GM18870 (cell line): ENCODE measurements around the gene CCNG1.
"Not testable (repeated sequence)": the region's sequence is repeated elsewhere in the genome, so short reads cannot be mapped to it uniquely, and the experiment has no call there.

Source experiments
- ATAC-seq: cut with Tn5 transposase; IDR thresholded peaks from one replicate; pipeline ENCODE4 v1.9.1; 2021; ENCODE audit warnings: moderate library complexity; ENCODE audit not compliant: unreplicated experiment

The CCNG1 gene

DNA sequence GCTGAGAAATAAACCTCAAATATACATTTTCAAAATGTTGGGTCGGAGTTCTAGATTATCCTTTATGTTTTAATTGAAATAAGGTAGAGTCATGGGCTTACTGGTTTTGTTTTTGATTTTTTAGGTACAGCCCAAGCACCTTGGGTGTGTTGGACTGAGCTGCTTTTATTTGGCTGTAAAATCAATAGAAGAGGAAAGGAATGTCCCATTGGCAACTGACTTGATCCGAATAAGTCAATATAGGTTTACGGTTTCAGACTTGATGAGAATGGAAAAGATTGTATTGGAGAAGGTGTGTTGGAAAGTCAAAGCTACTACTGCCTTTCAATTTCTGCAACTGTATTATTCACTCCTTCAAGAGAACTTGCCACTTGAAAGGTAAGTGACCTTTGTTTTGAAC, 3.6 kb downstream of the CCNG1 start:
- ATAC-seq, result no peak

- ATAC-seq, result no peak
These were observed 7.1 kb downstream of the CCNG1 start for GRCh38 chr5:163444526-163444925.

- no peak for ATAC-seq
These were observed 8.0 kb downstream of the CCNG1 start for GRCh38 chr5:163445345-163445744.

- ATAC-seq, result no peak
These were observed 9.8 kb downstream of the CCNG1 start for GRCh38 chr5:163447191-163447590.

GRCh38 chr5:163447875-163448274, 10.5 kb downstream of the CCNG1 start:
- ATAC-seq, result no peak

GRCh38 chr5:163448491-163448890, 11.1 kb downstream of the CCNG1 start:
- ATAC-seq, result no peak

DNA sequence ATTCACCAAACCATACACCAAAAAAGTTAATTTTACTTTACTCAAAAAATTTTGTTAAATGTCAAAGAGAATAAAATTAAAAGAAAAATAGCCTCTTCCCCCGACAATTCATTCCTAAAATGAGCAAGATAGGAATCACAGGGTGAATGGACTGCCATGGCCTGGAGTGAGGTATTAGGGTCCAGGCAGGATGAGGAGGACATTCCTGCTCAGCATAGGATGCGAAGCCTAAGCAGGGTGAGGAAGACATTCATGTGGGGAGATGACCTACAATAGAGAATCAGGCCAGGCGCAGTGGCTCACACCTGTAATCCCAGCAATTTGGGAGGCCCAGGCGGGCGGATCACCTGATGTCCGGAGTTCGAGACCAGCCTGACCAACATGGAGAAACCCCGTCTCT, 14.1 kb downstream of the CCNG1 start:
- no peak for ATAC-seq

GRCh38 chr5:163453705-163454104, 16.3 kb downstream of the CCNG1 start:
- no peak for ATAC-seq

DNA sequence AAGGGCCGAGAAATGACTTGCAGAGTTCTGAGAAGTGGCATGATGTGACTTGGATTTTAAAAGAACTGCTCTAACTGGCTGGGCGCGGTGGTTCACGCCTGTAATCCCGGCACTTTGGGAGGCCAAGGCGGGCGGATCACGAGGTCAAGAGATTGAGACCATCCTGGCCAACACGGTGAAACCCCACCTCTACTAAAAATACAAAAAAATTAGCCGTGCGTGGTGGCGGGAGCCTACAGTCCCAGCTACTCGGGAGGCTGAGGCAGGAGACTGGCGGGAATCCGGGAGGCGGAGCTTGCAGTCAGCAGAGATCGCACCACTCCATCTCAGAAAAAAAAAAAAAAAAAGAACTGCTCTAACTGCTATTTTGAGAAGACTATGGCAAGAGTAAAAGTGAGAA, 18.0 kb downstream of the CCNG1 start:
- not testable (repeated sequence) for ATAC-seq

GRCh38 chr5:163456029-163456589, 18.7 kb downstream of the CCNG1 start:
- ATAC-seq, result no peak

- ATAC-seq, result no peak
These were observed 19.4 kb downstream of the CCNG1 start for GRCh38 chr5:163456840-163457239.

- no peak for ATAC-seq
These were observed 21.5 kb downstream of the CCNG1 start for GRCh38 chr5:163458778-163459385.

GRCh38 chr5:163459462-163459818, 22.0 kb downstream of the CCNG1 start:
- ATAC-seq, result peak; percentile 5

DNA sequence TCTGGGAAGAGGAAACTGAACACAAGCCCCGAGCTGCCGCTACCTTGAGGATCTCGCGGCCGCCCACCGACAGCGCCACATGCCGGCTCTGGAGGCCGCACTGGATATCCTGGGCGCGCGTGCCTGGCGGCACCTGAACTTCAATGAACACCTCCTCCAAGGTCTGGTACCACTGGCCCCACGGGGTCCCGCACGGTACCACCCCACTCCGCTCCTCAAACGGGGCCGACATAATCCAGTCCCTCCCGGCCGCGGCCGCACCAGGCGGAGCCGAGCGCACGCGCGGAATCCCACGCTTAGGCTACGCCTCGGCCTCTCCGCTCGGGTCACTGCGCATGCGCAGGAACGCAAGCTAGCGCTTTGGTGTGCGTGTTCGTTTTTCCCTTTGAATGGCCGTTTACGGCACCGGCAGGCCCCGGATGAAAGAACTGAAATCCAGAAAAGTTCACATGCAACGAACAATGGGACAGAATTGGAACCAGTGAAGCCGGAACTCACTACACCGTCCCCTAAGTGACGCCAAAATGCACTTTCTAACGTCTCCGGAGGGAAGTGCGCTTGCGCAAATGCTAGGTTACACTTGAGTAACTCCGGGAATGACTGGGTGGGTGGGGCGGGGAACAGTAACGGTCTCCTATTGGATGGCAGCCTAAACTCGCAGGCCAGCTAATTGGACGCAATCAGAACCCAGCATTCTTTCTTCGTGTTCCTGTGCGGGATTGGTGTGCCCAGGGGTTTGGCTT, 22.6 kb downstream of the CCNG1 start, which contains the start of gene NUDCD2:
NUDCD2 (minus strand) TSS at position 284 of the 743 bp plus-strand sequence; CDS start at position 232, 52 bp downstream.
- peak; percentile 78 for ATAC-seq

GRCh38 chr5:163460562-163461171, 23.3 kb downstream of the CCNG1 start, which contains the start of gene HMMR:
TSS of gene HMMR (plus strand) at chr5:163460632. CDS start at chr5:163460693, 61 bp downstream.
- ATAC-seq, result no peak

DNA sequence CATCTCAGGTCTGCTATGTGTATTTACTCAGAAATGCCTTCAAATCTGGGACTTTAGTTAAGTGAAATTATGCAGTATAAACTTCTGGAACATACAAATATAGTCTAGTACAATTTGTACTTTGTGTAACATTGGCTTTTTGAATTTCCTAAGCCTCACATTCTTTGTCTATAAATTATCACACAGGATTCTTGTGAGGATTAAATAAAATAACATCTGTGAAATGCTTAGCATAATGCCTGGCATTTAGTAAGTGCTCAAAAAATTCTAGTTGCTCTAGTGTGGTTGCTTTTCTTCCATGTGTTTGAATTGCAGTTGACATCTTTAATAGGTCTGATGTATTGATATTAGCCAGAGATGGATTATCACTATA, 25.7 kb downstream of the CCNG1 start:
- no peak for ATAC-seq

DNA sequence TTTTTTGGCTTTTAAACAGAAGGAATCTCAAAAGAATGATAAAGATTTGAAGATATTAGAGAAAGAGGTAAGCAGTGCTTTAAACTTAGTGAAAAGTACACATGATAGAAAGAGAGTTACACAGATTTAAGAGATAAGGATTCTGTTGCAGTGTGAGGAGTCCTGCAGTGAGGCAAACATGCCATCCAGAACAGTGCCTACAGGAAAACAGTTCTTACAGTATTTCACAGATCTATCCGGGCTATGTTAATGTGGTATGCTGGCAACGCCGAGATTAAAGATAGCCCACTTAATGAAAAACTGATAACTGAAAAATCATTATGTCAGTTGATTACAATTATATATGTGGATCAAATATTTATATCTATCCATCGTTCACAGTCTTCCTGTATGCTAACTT, 30.3 kb downstream of the CCNG1 start:
- ATAC-seq, result no peak

DNA sequence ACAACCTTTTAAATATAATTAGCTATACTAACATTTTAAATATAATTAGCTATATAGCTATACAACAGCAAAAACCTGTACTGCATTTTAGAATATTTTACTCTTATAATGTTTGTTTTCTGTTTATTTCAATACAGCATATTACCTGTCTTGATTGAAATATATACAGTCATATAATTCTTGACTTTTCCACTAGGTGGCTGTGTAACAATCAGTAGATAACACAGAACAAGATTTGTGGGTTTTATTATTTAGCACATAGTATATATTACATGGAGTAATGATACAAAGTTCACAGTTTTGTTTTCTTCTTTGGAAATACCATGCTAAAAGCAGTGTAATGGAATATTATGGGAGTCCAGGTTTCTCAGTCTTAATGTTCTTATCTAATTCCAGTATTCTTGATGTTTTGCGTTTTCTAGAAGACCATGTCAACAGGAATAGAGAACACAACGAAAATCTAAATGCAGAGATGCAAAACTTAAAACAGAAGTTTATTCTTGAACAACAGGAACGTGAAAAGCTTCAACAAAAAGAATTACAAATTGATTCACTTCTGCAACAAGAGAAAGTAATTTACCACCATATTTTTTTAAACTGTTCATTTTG, 36.3 kb downstream of the CCNG1 start:
- no peak for ATAC-seq

- ATAC-seq, result no peak
These were observed 38.0 kb downstream of the CCNG1 start for GRCh38 chr5:163475411-163475810.

DNA sequence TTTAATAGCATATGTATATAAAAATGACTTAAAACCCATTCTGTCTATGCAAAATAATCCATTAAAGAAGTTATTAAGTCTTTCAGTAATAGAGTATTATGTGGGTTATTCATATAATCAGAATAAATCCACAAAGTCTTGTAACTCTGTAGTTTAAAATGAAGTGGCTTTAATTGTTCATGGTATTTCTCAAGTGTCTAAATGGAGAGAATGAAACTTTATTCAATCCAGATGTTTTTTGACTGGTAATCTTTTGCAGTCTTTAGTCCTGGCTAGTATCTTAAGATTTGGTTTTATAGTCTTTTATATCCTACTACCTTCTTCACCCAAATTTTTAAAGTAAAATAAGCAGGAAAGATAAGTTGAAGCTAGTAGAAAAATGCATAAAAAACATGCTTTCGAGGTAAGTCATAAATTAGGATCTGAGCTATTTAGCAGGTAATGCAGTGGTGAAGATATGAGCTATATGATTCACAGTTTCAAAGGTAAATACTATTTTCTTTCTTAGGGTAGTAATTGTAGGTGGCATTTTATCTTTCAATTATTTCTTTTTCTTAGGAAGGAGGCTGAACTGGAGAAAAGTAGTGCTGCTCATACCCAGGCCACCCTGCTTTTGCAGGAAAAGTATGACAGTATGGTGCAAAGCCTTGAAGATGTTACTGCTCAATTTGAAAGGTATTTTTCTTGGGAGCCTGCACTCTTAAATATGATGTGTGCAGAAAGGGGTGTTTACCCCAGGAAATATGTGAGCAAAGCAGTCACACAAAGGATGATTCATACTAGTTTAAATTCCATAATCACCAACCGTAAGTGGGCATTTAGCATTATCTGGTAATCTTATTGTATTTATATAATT, 41.0 kb downstream of the CCNG1 start:
- no peak for ATAC-seq

DNA sequence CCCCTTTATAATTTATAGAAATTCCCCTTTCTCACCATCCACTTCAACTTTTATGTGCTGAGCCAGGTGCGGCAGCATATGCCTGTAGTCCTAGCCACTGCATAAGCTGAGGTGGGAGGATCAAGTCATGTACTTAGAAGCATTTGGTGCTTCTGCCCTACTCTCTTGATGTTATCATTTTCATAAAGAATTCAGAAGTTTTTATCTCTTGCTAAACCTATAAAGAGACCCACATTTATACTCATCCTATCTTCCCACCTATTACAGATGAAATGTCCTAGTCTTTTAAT, 41.5 kb downstream of the CCNG1 start:
- no peak for ATAC-seq
